ENCODE results near the gene RAB13. TPM values are rescaled to one million over a fixed set of nuclear protein-coding genes. Genes with fewer than 3 reads are reported as not detected.
A peak's percentile ranks its signal among the peaks of the same experiment; 100 is the strongest.

Gene RAB13
- total RNA-seq, 1 experiment from 2014 or later: 122 TPM

GRCh38 chr1:153968408-153968807 lies 17.7 kb downstream of the RAB13 start:
- Histone ChIP-seq H3K27me3 (ENCODE audit: insufficient read depth, low read length) (no peaks in the 10 kb centered on the region), H3K79me2 (ENCODE audit: insufficient read depth, low read length) (no peaks in the 10 kb centered on the region), H3T11ph (ENCODE audit: low read length) (no peak overlapping the region), H4K8ac (replicated peaks; ENCODE audit: insufficient read length, low read depth, low read length) (no peak overlapping the region), H3K56ac (ENCODE audit: insufficient read length, low read depth, low read length) (no peak overlapping the region), H3K14ac (ENCODE audit: insufficient read depth, low read length) (0 out of 2 replicates have a peak overlapping the region, but pooled peaks have one; percentile 77), H2BK20ac (ENCODE audit: low read depth, low read length, poor library complexity, severe bottlenecking) (no peak overlapping the region), H3K79me1 (ENCODE audit: insufficient read depth, low read depth, low read length, poor library complexity, severe bottlenecking) (no peaks in the 10 kb centered on the region), H4K5ac (ENCODE audit: insufficient read length, low read depth, low read length) (no peak overlapping the region), H2BK5ac (ENCODE audit: insufficient read length, low read length) (no peak overlapping the region), H2BK120ac (ENCODE audit: low read depth, low read length, poor library complexity, severe bottlenecking) (no peak overlapping the region), H3K9ac (ENCODE audit: extremely low read depth, insufficient read length, low read length) (peak overlapping the region; percentile 77), H3K4ac (ENCODE audit: low read depth, low read length) (no peak overlapping the region), H2AFZ (ENCODE audit: low read length) (no peak overlapping the region), H2AK5ac (ENCODE audit: insufficient read length, low read length) (no peak overlapping the region), H3K23ac (ENCODE audit: insufficient read length, low read depth, low read length) (no peak overlapping the region), H3K4me2 (ENCODE audit: insufficient read depth, insufficient read length, low read length) (peak overlapping the region; percentile 81), H3K9me3 (ENCODE audit: control insufficient read depth, low read depth, low read length) (no peaks in the 10 kb centered on the region), H2BK12ac (ENCODE audit: insufficient read length, low read depth, low read length) (no peak overlapping the region), H3K18ac (ENCODE audit: insufficient read length, low read depth, low read length) (no peak overlapping the region), H3K23me2 (ENCODE audit: insufficient read length, low read depth, low read length, poor library complexity, severe bottlenecking) (peaks cover 13% of the 10 kb centered on the region), H3K27ac (ENCODE audit: insufficient read length, low read depth, low read length) (no peak overlapping the region), H4K91ac (ENCODE audit: insufficient read length, low read depth, low read length) (no peak overlapping the region), H4K20me1 (ENCODE audit: control insufficient read depth, insufficient read depth, insufficient read length) (no peaks in the 10 kb centered on the region), H3K4me1 (ENCODE audit: insufficient read depth, low read length) (no peaks in the 10 kb centered on the region), H2BK15ac (ENCODE audit: low read depth, low read length) (no peak overlapping the region)
- Mint-ChIP-seq H3K4me3 (peak overlapping the region; percentile 87 to 96), H3K4me1 (peaks cover 31 to 39% of the 10 kb centered on the region in 2 experiments), H3K27me3 (ENCODE audit: low read depth) (no peaks in the 10 kb centered on the region), H3K9me3 (peaks cover 0 to 4% of the 10 kb centered on the region in 2 experiments; a peak in 2 of 5 replicates), H3K36me3 (ENCODE audit: insufficient read depth in 1 of 3, low read depth in 3 of 3) (peaks cover 11 to 26% (median 20%) of the 10 kb centered on the region in 3 experiments; a peak in 6 of 7 replicates), H3K27ac (peak overlapping the region; percentile 99 to 100 (median 99); a peak in 5 of 7 replicates)
- no peak for DNase-seq
- WGBS (ENCODE audit: extremely low coverage, insufficient read length, low lambda C conversion rate): no CpG with 5 or more reads among the region's 13 CpGs
- TF ChIP-seq CTCF (conservative IDR thresholded peaks at IDR 0.05): no peak

Measured in H9 (cell line).